Measurements from ENCODE around the gene ICA1L.
A peak's percentile ranks its signal among the peaks of the same experiment; 100 is the strongest.
"Not testable (repeated sequence)": the region's sequence is repeated elsewhere in the genome, so short reads cannot be mapped to it uniquely, and the experiment has no call there.

ICA1L gene

GRCh38 chr2:202847693-202848524, 23.7 kb downstream of the ICA1L start:
- DNase-seq = no peak

DNA sequence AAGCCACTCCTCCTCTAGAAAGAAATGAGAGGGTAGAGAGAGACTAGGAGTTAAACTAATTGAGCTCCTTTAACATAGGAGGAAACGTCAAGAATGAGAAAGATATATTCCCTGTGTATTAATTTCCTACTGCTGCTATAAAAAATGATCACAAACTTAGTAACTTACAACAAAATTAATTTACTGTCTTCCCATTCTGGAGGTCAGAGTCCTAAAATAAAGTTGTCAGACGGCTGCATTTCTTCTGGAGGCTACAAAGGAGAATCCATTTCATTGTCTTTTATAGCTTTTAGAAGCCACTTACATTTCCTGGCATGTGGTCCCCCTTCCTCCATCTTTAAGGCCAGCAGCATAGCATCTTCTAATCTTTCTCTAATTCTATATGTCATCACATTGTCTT, 26.9 kb downstream of the ICA1L start:
- no peak for DNase-seq

GRCh38 chr2:202842690-202843089, 28.9 kb downstream of the ICA1L start:
- DNase-seq = no peak

DNA sequence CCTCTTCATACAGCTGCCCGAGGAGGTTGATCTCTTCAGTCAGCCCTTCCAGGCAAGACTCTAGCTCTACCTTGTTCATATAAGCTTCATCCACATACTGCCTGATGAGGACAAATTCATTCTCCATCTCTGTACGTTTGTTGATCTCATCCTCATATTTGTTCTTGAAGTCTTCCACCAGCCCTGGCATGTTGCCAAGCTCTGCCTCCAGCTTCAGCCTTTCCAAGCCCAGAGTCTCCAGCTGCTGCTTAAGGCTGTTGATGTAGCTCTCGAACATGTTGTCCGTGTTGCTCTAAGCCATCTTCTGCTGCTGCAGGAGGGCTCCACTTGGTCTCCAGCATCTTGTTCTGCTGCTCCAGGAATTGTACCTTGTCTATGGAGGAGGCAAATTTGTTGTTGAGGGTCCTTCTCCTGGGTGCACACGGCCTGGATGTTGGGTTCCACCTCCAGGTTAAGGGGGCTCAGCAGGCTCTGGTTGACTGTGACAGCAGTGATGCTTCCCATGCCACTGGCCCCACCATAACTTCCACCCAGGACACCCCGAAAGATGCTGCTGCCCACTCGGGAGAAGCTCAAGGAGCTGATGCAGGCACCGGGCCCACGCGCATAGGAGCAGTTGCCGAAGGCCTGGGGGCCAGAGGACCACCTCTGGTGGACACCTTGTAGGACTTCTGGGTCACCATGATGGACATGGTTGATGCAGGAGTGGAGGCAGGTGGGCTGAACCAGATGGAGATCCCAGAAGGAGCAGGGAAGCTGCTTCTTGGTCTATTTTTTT, 30.3 kb downstream of the ICA1L start:
- DNase-seq = no peak

GRCh38 chr2:202831242-202832220, 40.0 kb downstream of the ICA1L start:
- DNase-seq = peak; percentile 50 to 56

DNA sequence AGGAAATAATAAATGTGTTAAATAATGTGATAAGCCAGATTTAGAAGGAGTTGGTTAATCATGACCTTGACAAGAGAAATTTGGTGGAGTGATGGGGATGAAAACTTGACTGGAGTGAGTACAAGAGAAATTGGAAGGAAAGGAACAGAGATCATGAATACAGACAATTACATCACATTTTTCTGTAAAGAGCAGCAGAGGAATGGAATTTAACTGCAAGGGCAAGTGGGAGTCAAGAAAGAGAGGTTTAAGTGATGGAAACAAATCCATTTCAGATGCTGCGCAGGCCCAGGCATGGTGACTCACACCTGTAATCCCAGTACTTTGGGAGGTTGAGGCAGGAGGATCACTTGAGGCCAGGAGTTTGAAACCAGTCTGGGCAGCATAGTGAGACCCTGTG, 46.7 kb downstream of the ICA1L start:
- no peak for DNase-seq

GRCh38 chr2:202822411-202822810, 49.2 kb downstream of the ICA1L start:
- DNase-seq = no peak

GRCh38 chr2:202821206-202822160, 50.1 kb downstream of the ICA1L start:
- DNase-seq = no peak

DNA sequence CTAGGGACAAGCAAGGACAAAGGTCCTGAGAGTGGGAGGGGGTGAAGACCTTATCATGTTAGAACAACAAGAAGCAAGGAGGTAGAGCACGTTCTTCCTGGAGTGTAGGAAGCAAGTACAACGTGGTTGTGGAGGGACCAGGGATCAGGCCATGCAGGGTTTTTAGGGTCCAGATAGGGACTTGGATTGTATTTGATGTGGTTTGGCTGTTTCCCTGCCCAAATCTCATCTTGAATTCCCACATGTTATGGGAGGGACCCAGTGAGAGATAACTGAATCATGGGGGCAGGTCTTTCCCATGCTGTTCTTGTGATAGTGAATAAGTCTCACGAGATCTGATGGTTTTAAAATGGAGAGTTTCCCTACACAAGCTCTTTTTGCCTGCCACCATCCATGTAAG, 53.2 kb downstream of the ICA1L start:
- no peak for DNase-seq

GRCh38 chr2:202817771-202818170, 53.8 kb downstream of the ICA1L start:
- DNase-seq = no peak

GRCh38 chr2:202815548-202816360, 55.8 kb downstream of the ICA1L start:
- DNase-seq = no peak

GRCh38 chr2:202814226-202814625, 57.3 kb downstream of the ICA1L start:
- no peak for DNase-seq

- no peak for DNase-seq
These were observed 58.2 kb downstream of the ICA1L start for GRCh38 chr2:202813387-202813786.

GRCh38 chr2:202808754-202809153, 62.8 kb downstream of the ICA1L start:
- DNase-seq = no peak

- not testable (repeated sequence) for DNase-seq
These were observed 64.0 kb downstream of the ICA1L start for GRCh38 chr2:202807431-202808138.

- DNase-seq = not testable (repeated sequence)
These were observed 65.7 kb downstream of the ICA1L start for GRCh38 chr2:202805911-202806310.

GRCh38 chr2:202797944-202798343, 73.6 kb downstream of the ICA1L start:
- DNase-seq = no peak

DNA sequence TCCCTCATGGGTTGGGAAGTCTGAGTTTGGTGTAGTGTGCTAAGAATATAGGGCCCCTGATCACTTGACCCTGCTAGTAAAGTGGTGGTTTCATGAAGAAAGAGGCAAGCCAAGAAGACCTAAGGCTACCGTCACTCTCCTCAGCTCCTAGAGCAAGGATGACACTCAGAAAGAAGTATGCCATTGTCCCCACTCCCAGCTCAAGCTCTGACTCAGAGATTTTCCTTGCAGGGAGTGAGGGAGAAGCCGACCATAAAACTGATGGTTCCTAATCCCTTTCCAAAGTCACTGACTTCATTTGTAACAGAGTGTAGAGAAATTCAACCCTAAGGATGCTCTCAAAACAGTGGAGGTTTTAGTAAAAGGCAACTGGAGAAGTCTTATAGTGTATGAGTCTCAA, 80.9 kb downstream of the ICA1L start:
- DNase-seq = no peak

GRCh38 chr2:202786842-202787241, 84.7 kb downstream of the ICA1L start:
- DNase-seq = no peak

DNA sequence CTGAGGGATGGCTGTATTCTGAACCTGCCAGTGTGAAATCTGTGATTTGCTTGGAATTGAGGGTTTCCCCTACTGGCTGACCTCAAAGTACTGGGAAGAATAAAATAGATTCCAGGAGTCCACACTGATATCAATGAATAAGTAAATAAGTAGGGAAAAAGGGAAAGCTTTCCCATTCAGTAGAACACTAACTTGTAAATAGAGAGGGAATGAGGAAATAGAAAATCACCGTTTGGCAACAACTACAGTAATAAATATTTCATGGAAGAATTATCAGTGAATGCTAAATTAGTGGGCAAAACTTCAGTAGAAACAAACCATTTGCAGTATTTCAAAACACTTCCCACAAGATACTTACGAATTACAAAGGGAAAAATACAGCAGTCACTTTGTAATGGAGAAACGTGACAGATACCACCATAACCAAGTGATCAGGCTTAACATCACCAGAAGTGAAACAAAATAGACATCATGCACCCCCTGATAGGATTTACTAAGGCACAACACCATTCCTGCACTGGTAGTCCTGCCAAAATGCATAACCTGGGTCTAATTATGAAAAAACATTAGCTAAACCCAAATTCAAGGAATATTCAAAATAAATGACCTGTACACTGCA, 88.5 kb downstream of the ICA1L start:
- no peak for DNase-seq
